Right lobe of liver (tissue), 4 donors: ENCODE results near the gene KIAA1549.

Experiments used
- POLR2A ChIP-seq: fragments of 450-650 bp; IDR thresholded peaks from one replicate; pipeline ENCODE4 v1.6.1; 2017; ENCODE audit warnings: antibody characterized with exemption, mild to moderate bottlenecking
- TF ChIP-seq, protein P1 (sequence below), 4 donors: fragments of 200-600 bp in 3 of 4; fragments of 450-650 bp in 1 of 4; IDR thresholded peaks; one replicate each; pipeline versions ENCODE4 v1.5.1 to v1.8.0; 2016 to 2022; ENCODE audit warnings: antibody characterized with exemption in 4 of 4, mild to moderate bottlenecking in 2 of 4
- donor health status: DM: no; HTN: no; CAD: no.
- donor health status: DM: no; HTN: no; CAD: no.
- donor health status: DM: no; HTN: yes; CAD: no.

DNA sequence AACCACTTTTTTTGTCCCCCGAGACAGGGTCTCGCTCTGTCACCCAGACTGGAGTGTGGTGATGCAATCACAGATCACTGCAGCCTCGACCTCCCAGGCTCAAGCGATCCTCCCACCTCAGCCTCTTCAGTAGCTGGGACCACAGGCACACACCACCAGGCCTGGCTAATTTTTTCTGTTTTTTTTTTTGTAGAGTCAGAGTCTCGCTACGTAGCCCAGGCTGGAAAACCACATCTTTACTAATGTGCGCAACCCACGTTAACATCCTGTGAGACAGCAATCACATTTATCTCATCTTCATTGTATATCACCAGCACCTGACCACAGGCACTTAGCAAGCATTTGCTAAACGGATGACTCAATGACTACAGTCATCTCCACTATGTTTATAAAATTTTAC lies 105.4 kb downstream of the KIAA1549 start:
- TF ChIP-seq, protein P1, sequence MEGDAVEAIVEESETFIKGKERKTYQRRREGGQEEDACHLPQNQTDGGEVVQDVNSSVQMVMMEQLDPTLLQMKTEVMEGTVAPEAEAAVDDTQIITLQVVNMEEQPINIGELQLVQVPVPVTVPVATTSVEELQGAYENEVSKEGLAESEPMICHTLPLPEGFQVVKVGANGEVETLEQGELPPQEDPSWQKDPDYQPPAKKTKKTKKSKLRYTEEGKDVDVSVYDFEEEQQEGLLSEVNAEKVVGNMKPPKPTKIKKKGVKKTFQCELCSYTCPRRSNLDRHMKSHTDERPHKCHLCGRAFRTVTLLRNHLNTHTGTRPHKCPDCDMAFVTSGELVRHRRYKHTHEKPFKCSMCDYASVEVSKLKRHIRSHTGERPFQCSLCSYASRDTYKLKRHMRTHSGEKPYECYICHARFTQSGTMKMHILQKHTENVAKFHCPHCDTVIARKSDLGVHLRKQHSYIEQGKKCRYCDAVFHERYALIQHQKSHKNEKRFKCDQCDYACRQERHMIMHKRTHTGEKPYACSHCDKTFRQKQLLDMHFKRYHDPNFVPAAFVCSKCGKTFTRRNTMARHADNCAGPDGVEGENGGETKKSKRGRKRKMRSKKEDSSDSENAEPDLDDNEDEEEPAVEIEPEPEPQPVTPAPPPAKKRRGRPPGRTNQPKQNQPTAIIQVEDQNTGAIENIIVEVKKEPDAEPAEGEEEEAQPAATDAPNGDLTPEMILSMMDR (IDR thresholded peaks at IDR 0.05): no peak
- no peak for TF ChIP-seq POLR2A
